SK-N-SH treated with all-trans-retinoic acid at 6 μM for 48 hours (cell line): ENCODE measurements around the gene PPP2R1B.

Experiments
- ARNTL ChIP-seq: fragments of 450-650 bp; formaldehyde crosslinking; IDR thresholded peaks from 2 replicates; pipeline ENCODE4 v1.5.0; 2020; ENCODE audit warnings: low read depth, mild to moderate bottlenecking, moderate library complexity, borderline replicate concordance
- BACH2 ChIP-seq: fragments of 250-450 bp; sonication (Bioruptor Pico); IDR thresholded peaks from 2 replicates; pipeline ENCODE4 v1.9.0; 2021; ENCODE audit warnings: mild to moderate bottlenecking, borderline replicate concordance
- CSDC2 ChIP-seq: fragments of 250-450 bp; sonication (Bioruptor Pico); IDR thresholded peaks from 2 replicates; pipeline ENCODE4 v1.5.0; 2020; ENCODE audit warnings: mild to moderate bottlenecking, moderate library complexity
- ESRRG ChIP-seq: fragments of 250-450 bp; sonication (Bioruptor Pico); IDR thresholded peaks from 2 replicates; pipeline ENCODE4 v1.6.1; 2021; ENCODE audit warnings: mild to moderate bottlenecking
- ISL1 ChIP-seq: fragments of 250-450 bp; sonication (Bioruptor Pico); IDR thresholded peaks from 2 replicates; pipeline ENCODE4 v2.1.2; 2022; ENCODE audit warnings: mild to moderate bottlenecking, moderate library complexity
- OSR1 ChIP-seq: fragments of 250-450 bp; sonication (Bioruptor Pico); IDR thresholded peaks from 2 replicates; pipeline ENCODE4 v1.8.0; 2022; ENCODE audit warnings: moderate library complexity, mild to moderate bottlenecking, inconsistent platforms
- PATZ1 ChIP-seq: fragments of 250-450 bp; sonication (Bioruptor Pico); IDR thresholded peaks from 2 replicates; pipeline ENCODE4 v1.8.0; 2020; ENCODE audit warnings: mild to moderate bottlenecking, moderate library complexity, borderline replicate concordance
- RARB ChIP-seq: fragments of 250-450 bp; sonication (Bioruptor Pico); IDR thresholded peaks from 2 replicates; pipeline ENCODE4 v1.8.0; 2021; ENCODE audit warnings: mild to moderate bottlenecking, moderate library complexity
- ZFP3 ChIP-seq: fragments of 250-450 bp; sonication (Bioruptor Pico); IDR thresholded peaks from 2 replicates; pipeline ENCODE4 v1.5.0; 2020; ENCODE audit warnings: mild to moderate bottlenecking, moderate library complexity
- ZFP30 ChIP-seq: fragments of 450-650 bp; formaldehyde crosslinking; IDR thresholded peaks from 2 replicates; pipeline ENCODE4 v1.5.0; 2022; ENCODE audit warnings: mild to moderate bottlenecking, moderate library complexity
- TF ChIP-seq, protein P1 (sequence below): fragments of 250-450 bp; sonication (Bioruptor Pico); IDR thresholded peaks from 2 replicates; pipeline ENCODE4 v1.5.1; 2020; ENCODE audit warnings: low read depth, mild to moderate bottlenecking, moderate library complexity

GRCh38 chr11:111774955-111775710 is 8.9 kb upstream of the PPP2R1B start:
- TF ChIP-seq PATZ1 (CRISPR knock-in tag) (no peak), ARNTL (CRISPR knock-in tag) (no peak), ZFP30 (no peak), BACH2 (CRISPR knock-in tag) (no peak), ZFP3 (no peak), RARB (CRISPR knock-in tag) (no peak), CSDC2 (CRISPR knock-in tag) (no peak), ISL1 (CRISPR knock-in tag) (no peak), ESRRG (CRISPR knock-in tag) (no peak), OSR1 (CRISPR knock-in tag) (no peak)
- TF ChIP-seq, protein P1, sequence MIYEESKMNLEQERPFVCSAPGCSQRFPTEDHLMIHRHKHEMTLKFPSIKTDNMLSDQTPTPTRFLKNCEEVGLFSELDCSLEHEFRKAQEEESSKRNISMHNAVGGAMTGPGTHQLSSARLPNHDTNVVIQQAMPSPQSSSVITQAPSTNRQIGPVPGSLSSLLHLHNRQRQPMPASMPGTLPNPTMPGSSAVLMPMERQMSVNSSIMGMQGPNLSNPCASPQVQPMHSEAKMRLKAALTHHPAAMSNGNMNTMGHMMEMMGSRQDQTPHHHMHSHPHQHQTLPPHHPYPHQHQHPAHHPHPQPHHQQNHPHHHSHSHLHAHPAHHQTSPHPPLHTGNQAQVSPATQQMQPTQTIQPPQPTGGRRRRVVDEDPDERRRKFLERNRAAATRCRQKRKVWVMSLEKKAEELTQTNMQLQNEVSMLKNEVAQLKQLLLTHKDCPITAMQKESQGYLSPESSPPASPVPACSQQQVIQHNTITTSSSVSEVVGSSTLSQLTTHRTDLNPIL (CRISPR knock-in tag): no peak
